Activated T-cell treated with anti-CD3 and anti-CD28 coated beads, Interleukin-2, amount 50 U/mL, for 1 hour (primary cell): ENCODE data around the gene TSSK3.

Source experiments
- DNase-seq: peaks from one replicate; pipeline ENCODE4 v3.0.0-alpha.2; 2020

The TSSK3 gene

DNA sequence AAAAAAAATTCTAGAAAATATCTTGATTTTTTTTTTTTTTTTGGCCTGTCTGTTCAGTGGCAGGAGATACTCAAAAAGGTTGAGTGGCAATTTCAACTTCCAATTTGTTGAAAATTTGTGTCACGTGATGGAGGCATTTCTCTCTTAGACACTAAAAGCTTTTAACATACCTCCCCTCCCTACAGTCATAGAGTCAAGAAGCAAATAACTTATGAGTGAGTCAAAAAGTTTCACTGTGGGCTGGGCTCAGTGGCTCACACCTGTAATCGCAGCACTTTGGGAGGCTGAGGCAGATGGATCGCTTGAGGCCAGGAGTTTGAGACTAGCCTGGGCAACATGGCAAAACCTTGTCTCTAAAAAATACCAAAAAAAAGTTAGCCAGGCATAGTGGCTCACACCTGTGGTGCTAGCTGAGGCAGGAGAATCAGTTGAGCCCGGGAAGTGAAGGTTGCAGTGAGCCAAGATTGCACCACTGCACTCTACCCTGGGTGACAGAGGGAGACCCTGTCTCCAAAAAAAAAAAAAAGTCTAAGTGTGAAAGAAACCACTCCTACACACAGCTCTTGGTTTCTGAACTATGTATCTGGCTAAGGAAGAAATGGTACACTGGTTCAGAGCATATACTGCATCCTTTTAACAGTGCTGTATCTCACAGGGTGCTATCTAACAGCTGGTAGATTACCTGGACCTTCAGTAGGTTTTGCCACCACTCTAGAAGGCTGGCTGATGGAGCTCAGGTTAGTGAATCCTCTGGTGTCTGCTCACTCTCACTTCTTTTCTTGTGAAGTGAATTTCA, 43.5 kb downstream of the TSSK3 start:
- DNase-seq: no peak

DNA sequence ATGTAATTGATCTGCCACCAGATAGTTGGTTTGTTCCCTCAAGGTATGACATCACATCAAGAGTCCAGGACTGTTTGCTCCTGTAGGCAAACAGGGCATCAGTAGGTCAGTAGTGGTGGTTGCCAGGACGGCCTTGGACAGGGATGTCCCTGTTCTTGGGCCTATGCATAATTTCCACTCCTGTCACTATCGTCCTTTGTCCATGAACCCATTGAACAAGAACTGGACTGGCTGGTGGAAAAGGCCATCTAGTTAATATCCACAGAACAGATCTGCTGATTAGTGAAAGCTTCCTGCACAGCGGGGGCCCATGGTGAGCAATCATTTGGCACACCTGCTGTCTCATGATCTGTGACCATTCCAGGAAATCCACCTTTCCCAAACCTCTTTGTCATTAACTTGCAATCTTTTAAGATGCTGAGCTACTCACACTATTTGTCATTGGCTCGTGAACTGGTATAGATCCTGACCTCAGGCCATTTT, 44.3 kb downstream of the TSSK3 start:
- DNase-seq: no peak

DNA sequence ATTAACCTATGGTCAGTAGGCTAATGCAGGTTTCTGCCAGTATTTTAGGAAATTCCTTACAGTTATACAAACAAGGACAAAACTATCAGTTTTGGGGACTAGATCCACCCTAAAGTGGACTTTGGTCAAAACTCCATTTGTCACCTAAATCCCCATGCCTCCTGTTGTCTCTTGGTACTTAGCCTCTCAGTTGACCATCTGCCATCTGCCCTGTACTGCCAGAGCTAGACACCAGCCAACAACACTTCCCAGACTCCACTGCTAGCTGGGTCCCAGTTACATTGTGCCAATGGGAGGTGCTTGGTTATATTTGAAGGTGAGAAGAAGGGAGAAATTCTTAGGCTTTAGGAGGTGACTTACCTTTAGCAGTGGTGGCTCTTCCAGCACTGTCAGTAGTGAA, 48.9 kb downstream of the TSSK3 start:
- DNase-seq: no peak

DNA sequence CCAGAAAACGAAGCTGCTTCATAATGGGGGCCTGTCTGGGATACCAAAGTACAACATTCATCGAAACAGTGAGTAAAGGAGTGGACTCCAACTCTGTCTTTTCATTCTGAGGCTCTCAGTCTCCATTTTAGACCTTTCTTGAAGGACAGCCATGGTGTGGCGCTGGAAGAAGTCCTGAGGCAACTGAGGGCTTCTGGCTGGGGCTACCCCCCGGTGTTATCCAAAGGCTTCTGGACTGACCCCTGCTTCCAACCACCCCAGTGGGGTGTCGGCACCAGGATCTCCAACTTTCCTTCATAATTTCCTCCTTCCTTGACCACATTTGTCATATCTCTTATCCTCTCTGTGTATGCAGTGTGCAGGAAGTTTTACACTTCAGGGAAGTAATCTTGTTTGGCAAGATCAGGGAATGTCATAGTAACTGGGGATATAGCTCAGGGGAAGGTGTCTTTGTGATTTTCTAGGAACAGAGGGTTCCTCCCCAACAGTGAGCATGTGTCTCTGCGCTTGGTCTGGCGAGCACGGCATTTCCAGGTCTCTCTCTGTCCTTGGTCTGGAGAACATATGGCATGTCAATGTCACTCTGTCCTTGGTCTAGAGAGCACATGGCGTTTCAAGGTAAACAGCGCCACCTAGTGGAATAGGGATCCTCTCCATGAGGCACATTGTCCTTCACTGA, 51.3 kb downstream of the TSSK3 start:
- DNase-seq: peak; percentile 56
